ENCODE results near the gene ATP11A.

ATP11A gene

DNA sequence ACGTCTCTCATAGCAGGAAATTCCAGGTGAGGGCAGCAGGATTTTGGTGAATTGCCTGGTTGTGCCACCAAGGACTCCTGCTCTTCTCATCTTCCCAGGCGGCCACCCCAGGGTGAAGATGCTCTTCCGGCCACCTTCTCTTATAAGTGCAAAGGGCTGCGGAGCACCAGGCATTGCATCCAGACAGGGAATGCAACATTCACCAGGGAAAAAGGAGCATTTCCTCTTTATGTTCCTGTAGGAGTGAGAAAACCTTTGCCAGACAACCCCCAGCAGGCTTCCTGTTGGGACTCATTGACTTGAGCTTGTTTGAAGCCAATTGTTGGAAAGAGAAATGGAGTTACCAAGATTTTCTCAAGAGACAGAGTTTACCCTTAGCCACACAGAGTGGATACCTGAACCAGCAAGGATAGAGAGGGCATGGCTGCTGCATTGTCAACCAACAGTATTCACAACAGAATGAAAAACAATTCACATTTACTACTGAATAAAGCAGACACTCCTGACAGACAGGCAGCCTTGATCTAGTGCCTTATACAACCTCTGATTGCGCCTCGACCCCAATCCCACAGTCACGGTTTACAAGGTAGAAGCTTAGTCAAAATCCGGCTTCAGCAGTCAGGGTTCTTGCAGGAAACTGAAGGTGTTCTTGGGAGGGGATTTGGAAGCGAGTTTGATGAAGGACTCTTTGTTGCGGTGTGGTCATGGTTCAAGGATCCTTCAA, 1.8 kb upstream of the ATP11A start:
- no peak overlapping the region for H3K4me3 ChIP-seq (ENCODE audit: low read depth, low read length)
- DNase-seq (ENCODE audit: low read depth): no peak

DNA sequence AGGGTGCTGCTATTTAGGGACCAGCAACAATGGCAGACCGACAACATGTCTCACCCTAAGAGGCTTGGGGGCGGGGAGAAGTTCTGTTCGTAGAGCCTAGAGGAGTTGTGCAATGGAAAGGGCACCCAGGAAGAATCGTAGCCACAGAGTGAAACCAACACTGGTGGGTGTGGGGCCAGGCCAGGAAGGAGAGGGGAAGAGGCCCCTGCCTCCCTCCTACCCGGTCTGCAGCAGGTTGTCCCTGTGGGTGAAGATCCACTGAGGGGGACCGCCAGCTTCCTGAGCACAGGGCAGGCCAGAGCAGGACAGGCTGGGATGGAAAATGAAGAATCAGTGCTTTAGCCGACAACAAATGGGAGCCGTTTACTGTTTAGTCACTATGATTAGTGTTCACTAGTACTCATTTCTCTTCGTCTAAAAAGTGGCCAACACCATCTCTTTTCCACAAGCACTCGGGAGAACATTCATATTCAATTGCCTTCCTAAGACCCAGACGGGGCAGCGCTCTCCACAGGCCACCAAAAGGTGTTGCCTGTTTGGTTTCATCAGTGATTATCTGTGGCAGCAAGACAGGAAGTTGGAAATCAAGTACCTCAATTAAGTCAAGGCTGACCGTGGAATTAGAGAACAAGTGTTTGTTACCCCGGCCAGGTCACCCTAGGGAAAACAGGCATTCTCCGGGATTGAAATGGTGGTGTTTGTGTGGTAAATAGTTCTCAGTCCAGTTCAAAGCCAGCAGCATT, 1.1 kb upstream of the ATP11A start:
- no peak overlapping the region for H3K4me3 ChIP-seq (ENCODE audit: low read depth, low read length)
- no peak for DNase-seq (ENCODE audit: low read depth)

GRCh38 chr13:112690283-112690929, 568 bp downstream of the ATP11A start:
- H3K4me3 ChIP-seq (ENCODE audit: low read depth, low read length): peak overlapping the region; percentile 82
- no peak for DNase-seq (ENCODE audit: low read depth)

GRCh38 chr13:112692104-112692503, 2.3 kb downstream of the ATP11A start:
- no peak overlapping the region for H3K4me3 ChIP-seq (ENCODE audit: low read depth, low read length)
- DNase-seq (ENCODE audit: low read depth): no peak

GRCh38 chr13:112692586-112692985, 2.7 kb downstream of the ATP11A start:
- no peak overlapping the region for H3K4me3 ChIP-seq (ENCODE audit: low read depth, low read length)
- no peak for DNase-seq (ENCODE audit: low read depth)

GRCh38 chr13:112693831-112694497, 4.1 kb downstream of the ATP11A start:
- no peak for DNase-seq (ENCODE audit: low read depth)
- H3K4me3 ChIP-seq (ENCODE audit: low read depth, low read length): no peak overlapping the region

- no peak overlapping the region for H3K4me3 ChIP-seq (ENCODE audit: low read depth, low read length)
- no peak for DNase-seq (ENCODE audit: low read depth)
Measured at GRCh38 chr13:112695121-112695520, 5.3 kb downstream of the ATP11A start.

- H3K4me3 ChIP-seq (ENCODE audit: low read depth, low read length): no peak overlapping the region
- DNase-seq (ENCODE audit: low read depth): no peak
Measured at GRCh38 chr13:112696001-112696868, 6.4 kb downstream of the ATP11A start.

DNA sequence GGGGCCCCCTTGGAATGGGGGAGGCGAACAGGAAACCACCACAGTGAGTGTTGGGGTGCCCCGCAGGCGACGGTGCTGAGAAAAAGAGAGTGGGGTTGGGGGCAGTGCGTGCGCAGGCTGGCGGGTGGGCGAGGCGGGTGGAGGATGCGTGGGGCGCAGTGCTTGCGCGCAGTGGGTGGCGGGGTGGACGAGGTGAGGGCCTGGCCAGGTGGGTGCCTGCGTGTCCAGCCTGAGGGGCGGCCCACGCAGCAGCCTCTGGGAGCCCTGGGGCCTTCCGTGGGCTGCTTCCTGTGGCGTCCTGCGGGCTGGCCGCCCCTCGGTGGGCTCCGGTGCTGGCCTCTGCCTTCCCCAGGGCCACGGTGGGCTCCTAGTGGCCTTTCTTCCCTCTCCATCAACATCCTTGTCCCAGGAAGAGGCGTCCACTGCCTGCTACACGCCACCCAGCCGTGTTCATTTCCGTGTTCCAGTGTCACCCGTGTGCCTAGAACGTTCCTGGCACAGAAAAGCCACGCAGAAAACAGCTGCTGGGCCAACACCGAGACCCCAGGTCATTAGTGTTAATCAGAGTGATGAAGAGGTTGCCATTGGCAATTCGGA, 7.1 kb downstream of the ATP11A start:
- H3K4me3 ChIP-seq (ENCODE audit: low read depth, low read length): no peak overlapping the region
- DNase-seq (ENCODE audit: low read depth): no peak

- DNase-seq (ENCODE audit: low read depth): no peak
- no peak overlapping the region for H3K4me3 ChIP-seq (ENCODE audit: low read depth, low read length)
Measured at GRCh38 chr13:112697756-112698655, 8.2 kb downstream of the ATP11A start.

GRCh38 chr13:112699322-112699918, 9.6 kb downstream of the ATP11A start:
- no peak for DNase-seq (ENCODE audit: low read depth)
- H3K4me3 ChIP-seq (ENCODE audit: low read depth, low read length): no peak overlapping the region

DNA sequence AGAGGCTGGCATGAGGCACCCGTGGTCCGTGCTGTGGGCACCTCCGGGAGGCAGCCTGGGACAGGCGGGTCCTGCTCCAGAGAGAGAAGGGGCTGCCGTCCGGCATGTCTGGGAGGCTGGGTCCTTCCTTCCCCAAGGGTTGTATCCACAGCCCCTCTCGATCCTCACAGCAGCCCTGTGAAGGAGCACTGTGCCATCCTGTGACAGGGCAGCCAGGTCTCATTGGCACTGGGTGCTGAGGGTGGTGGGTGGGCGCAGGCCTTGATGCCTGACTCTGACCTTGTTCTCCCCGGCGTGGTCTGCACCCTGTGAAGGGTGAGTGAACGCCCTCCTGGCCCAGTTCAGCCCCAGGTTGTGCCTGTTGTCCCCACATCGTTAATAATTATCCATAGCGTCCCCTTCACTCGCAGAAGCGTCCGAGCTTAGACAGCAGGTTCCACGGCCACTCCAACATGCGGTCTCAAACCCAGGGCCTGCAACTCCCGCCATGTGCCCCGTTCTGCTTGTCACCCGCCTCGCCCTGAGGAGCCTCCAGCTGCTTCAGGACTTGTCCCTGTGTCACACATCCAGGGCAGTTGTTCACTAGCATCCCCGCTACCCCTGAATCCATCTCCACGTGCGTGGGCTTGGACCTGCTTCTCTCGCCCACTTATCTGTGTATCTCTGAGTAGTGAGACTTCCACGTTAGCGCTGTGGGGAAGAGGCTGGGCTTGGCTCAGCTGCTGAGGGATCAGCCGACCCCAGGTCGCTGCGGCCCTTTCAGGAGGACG, 10.6 kb downstream of the ATP11A start:
- H3K4me3 ChIP-seq (ENCODE audit: low read depth, low read length): no peak overlapping the region
- no peak for DNase-seq (ENCODE audit: low read depth)

- no peak overlapping the region for H3K4me3 ChIP-seq (ENCODE audit: low read depth, low read length)
- DNase-seq (ENCODE audit: low read depth): no peak
Measured at GRCh38 chr13:112702341-112702985, 12.6 kb downstream of the ATP11A start.

DNA sequence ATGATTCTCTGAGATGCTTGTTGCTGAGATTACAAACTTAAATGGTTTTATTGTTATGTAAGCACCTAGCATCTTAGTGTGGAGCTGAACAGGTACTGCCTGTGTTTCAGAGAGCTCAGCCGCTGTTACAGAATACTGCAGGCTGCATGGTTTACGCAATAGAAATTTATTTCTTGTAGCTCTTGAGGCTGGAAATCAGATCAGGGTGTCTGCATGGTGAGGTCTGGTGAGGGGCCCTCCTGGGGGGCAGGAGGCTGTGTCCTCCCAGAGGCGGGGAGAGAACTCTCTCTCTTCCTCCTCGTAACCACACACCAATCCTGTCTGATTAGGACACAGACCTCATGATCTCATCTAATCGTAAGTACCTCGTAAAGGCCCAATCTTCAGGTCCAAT, 13.1 kb downstream of the ATP11A start:
- DNase-seq (ENCODE audit: low read depth): no peak
- H3K4me3 ChIP-seq (ENCODE audit: low read depth, low read length): no peak overlapping the region

- DNase-seq (ENCODE audit: low read depth): no peak
- no peak overlapping the region for H3K4me3 ChIP-seq (ENCODE audit: low read depth, low read length)
Measured at GRCh38 chr13:112703449-112704284, 13.8 kb downstream of the ATP11A start.
